DND-41 (cell line): ENCODE results near the gene SMYD5.

Experiments
- ATAC-seq: fragments of 200-7000 bp; cut with Tn5 transposase; 3 replicates; pipeline ENCODE4 v1.9.1; 2021; ENCODE audit warnings: low read depth; ENCODE audit not compliant: insufficient read depth
- DNase-seq: peaks from one replicate; pipeline ENCODE4 v3.0.0-alpha.2; 2020
- H2AFZ ChIP-seq: 2 replicates; pipeline ENCODE4 v1.6.0; 2012; ENCODE audit warnings: low read depth, low read length
- H3K27ac ChIP-seq: 2 replicates; pipeline ENCODE4 v1.5.1; 2012; ENCODE audit warnings: low read length, inconsistent platforms
- H3K27me3 ChIP-seq: fragments of 200-600 bp; sonication (generic); 2 replicates; pipeline ENCODE4 v1.6.0; 2012; ENCODE audit warnings: low read length, mild to moderate bottlenecking, inconsistent platforms; ENCODE audit not compliant: insufficient read depth, poor library complexity
- H3K36me3 ChIP-seq: 2 replicates; pipeline ENCODE4 v1.5.1; 2012; ENCODE audit warnings: low read length, inconsistent platforms; ENCODE audit not compliant: insufficient read depth
- H3K4me1 ChIP-seq: 2 replicates; pipeline ENCODE4 v1.5.1; 2012; ENCODE audit warnings: mild to moderate bottlenecking, low read length; ENCODE audit not compliant: insufficient read depth
- H3K4me2 ChIP-seq: 2 replicates; pipeline ENCODE4 v1.6.0; 2012; ENCODE audit warnings: mild to moderate bottlenecking, moderate library complexity, low read length, inconsistent platforms; ENCODE audit not compliant: insufficient read depth
- H3K4me3 ChIP-seq, 2 experiments: fragments of 200-600 bp in 1 of 2; shearing (Covaris generic) in 1 of 2; 2 replicates each; pipeline ENCODE4 v1.5.1; 2012 to 2016; ENCODE audit warnings: inconsistent platforms in 2 of 2, low read length in 2 of 2, mild to moderate bottlenecking in 2 of 2, low read depth in 1 of 2, moderate library complexity in 1 of 2
- H3K79me2 ChIP-seq: 2 replicates; pipeline ENCODE4 v1.6.0; 2012; ENCODE audit warnings: low read length, inconsistent platforms; ENCODE audit not compliant: insufficient read depth
- H3K9ac ChIP-seq: 2 replicates; pipeline ENCODE4 v1.6.0; 2012; ENCODE audit warnings: low read depth, mild to moderate bottlenecking, inconsistent platforms, low read length, moderate library complexity
- H3K9me3 ChIP-seq: 2 replicates; pipeline ENCODE4 v1.5.1; 2012; ENCODE audit warnings: low read length, moderate library complexity, mild to moderate bottlenecking, inconsistent platforms; ENCODE audit not compliant: insufficient read depth, severe bottlenecking
- H4K20me1 ChIP-seq: 2 replicates; pipeline ENCODE4 v1.6.0; 2012; ENCODE audit warnings: low read length; ENCODE audit not compliant: insufficient read depth
- CTCF ChIP-seq: IDR thresholded peaks from 2 replicates; pipeline ENCODE4 v1.5.1; 2012; ENCODE audit warnings: borderline replicate concordance, low read length, moderate library complexity, mild to moderate bottlenecking; ENCODE audit not compliant: poor library complexity, severe bottlenecking; ENCODE audit errors: extremely low read depth
- EZH2 ChIP-seq: IDR thresholded peaks from 3 replicates; pipeline ENCODE4 v1.6.1; 2012; ENCODE audit warnings: borderline replicate concordance, low read depth, mild to moderate bottlenecking, moderate library complexity, low read length, inconsistent platforms; ENCODE audit not compliant: severe bottlenecking

Gene SMYD5

GRCh38 chr2:73269686-73270465, 55.8 kb downstream of the SMYD5 start:
- ATAC-seq: no peak
- no peak for TF ChIP-seq EZH2
- no peak for TF ChIP-seq CTCF
- Histone ChIP-seq H3K9ac (no peak overlapping the region), H3K9me3 (no peaks in the 10 kb centered on the region), H3K27me3 (no peaks in the 10 kb centered on the region), H3K27ac (no peak overlapping the region), H3K79me2 (peaks cover 51% of the 10 kb centered on the region), H3K4me1 (no peaks in the 10 kb centered on the region), H4K20me1 (peaks cover 53% of the 10 kb centered on the region), H3K36me3 (peaks cover 61% of the 10 kb centered on the region), H3K4me2 (no peak overlapping the region), H2AFZ (no peak overlapping the region), H3K4me3 (no peak overlapping the region)
- no peak for DNase-seq

- DNase-seq (no peak), ATAC-seq (no peak)
- Histone ChIP-seq H3K4me2 (no peak overlapping the region), H3K79me2 (peaks cover 63% of the 10 kb centered on the region), H3K27me3 (no peaks in the 10 kb centered on the region), H3K9ac (no peak overlapping the region), H3K9me3 (no peaks in the 10 kb centered on the region), H2AFZ (no peak overlapping the region), H3K36me3 (peaks cover 42% of the 10 kb centered on the region), H3K4me3 (no peak overlapping the region), H3K27ac (no peak overlapping the region), H3K4me1 (no peaks in the 10 kb centered on the region), H4K20me1 (peaks cover 43% of the 10 kb centered on the region)
- no peak for TF ChIP-seq CTCF
- no peak for TF ChIP-seq EZH2
Observed at GRCh38 chr2:73272270-73272669, 58.2 kb downstream of the SMYD5 start.
